Activated T-cell treated with anti-CD3 and anti-CD28 coated beads, Interleukin-2, amount 50 U/mL, for 72 hours (primary cell): Measurements from ENCODE around the gene FBXO9. TPM values are rescaled to one million over a fixed set of nuclear protein-coding genes. Genes with fewer than 3 reads are reported as not detected.

Experiments
- ATAC-seq, 2 donors: fragments of 150-1000 bp; cut with Tn5 transposase; replicated peaks in 1 of 2; 2 replicates each; pipeline ENCODE4 v1.10.0; 2021; ENCODE audit warnings: moderate library complexity in 2 of 2, mild to moderate bottlenecking in 1 of 2
- DNase-seq, 2 donors: peaks; one replicate each; pipeline ENCODE4 v3.0.0; 2021 to 2022; ENCODE audit warnings: mixed read lengths in 1 of 2
- H3K27ac Mint-ChIP-seq: one replicate; pipeline ENCODE4 v1.8.0; 2022; ENCODE audit warnings: mild to moderate bottlenecking, moderate library complexity, mixed read lengths
- H3K27me3 Mint-ChIP-seq: one replicate; pipeline ENCODE4 v1.8.0; 2022; ENCODE audit warnings: low read depth, mixed read lengths
- H3K36me3 Mint-ChIP-seq, 2 donors: one replicate each; pipeline ENCODE4 v1.8.0; 2022; ENCODE audit warnings: mixed read lengths in 2 of 2, mild to moderate bottlenecking in 1 of 2; ENCODE audit not compliant: insufficient read depth in 2 of 2
- H3K4me1 Mint-ChIP-seq: one replicate; pipeline ENCODE4 v1.8.0; 2022; ENCODE audit warnings: low read depth, mixed read lengths
- H3K4me3 Mint-ChIP-seq, 2 donors: one replicate each; pipeline ENCODE4 v1.8.0; 2022; ENCODE audit warnings: mild to moderate bottlenecking in 2 of 2, mixed read lengths in 2 of 2, moderate library complexity in 2 of 2
- H3K9me3 Mint-ChIP-seq, 2 donors: one replicate each; pipeline ENCODE4 v1.8.0; 2022; ENCODE audit warnings: mixed read lengths in 2 of 2
- total RNA-seq, 2 donors: library from RNA; stranded (reverse); gene quantifications; one replicate each; pipeline ENCODE4 v1.2.3, GENCODE V29; 2022

The FBXO9 gene
- total RNA-seq, 2 donors from 2014 or later: 77.2 to 103 TPM

DNA sequence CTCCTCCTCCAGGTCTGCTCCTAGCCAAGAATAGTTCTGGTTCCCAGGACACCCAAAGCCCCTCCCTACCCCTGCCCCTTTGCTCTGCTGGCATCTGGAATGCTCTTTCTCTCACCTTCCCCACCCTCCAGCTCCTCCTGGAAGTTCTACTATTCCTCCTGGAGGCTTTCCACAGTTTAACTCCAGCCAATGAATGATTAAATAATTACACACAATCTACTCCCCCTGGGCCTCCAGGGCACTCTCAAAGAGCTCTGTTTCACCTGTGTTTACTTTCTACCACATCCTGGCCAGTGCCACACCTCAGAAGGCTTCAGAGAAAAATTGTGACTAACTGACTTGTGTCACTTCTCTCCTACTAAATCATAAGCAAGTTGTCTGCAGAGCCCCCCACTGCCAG, 47.2 kb downstream of the FBXO9 start:
- ATAC-seq: peak; percentile 59 to 70

DNA sequence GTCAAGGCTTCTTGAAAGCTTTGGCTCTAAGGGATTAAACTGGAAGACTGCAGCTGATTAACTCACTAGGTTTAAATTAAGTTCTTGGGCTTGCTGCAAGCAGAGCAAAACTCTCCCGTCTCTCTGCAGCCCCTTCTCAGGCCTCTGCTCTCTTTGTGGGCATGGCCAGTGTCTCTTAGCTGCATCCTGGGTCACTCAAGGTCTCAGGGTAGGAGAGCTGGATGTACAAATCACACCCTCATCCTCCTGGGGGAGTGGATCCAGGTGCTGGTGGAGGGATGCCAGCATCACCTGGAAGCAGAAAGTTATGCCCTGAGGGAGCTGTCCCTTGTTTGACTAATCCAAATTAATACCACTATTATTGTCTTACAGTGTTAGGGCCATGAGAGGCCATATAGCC, 47.7 kb downstream of the FBXO9 start:
- Mint-ChIP-seq H3K27me3 (peaks cover 7% of the 10 kb centered on the region), H3K27ac (no peak overlapping the region), H3K4me1 (peaks cover 8% of the 10 kb centered on the region), H3K4me3 (no peak overlapping the region), H3K36me3 (no peaks in the 10 kb centered on the region), H3K9me3 (no peaks in the 10 kb centered on the region)
- no peak for ATAC-seq
- DNase-seq: no peak

More for the DNA sequence above, 47.2 kb downstream of the FBXO9 start:
- peaks cover 8% of the 10 kb centered on the region for H3K4me1 Mint-ChIP-seq
- H3K27ac Mint-ChIP-seq: no peak overlapping the region
- H3K27me3 Mint-ChIP-seq: peaks cover 7% of the 10 kb centered on the region
- no peak for DNase-seq
- no peaks in the 10 kb centered on the region for H3K36me3 Mint-ChIP-seq
- H3K9me3 Mint-ChIP-seq: no peaks in the 10 kb centered on the region
- H3K4me3 Mint-ChIP-seq: no peak overlapping the region

DNA sequence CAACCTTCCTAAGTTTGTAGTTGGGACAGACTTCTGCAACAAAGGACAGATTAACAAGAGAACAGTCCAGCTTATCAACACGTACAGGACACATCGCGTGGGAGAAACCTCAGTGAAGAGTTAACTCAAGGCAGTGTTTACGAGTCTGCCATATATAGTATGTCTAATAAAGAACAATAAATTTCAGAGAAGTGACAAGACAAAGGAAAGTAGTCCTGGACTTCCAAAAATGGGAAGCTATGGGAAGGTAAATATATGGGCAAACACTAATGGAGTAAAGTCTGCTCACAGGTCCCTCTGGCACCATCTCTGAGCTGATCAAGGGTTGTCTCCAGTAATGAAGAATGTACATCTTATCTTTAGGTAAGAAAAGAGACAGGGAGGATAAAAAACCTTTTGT, 48.5 kb downstream of the FBXO9 start:
- H3K4me3 Mint-ChIP-seq: no peak overlapping the region
- no peaks in the 10 kb centered on the region for H3K9me3 Mint-ChIP-seq

DNA sequence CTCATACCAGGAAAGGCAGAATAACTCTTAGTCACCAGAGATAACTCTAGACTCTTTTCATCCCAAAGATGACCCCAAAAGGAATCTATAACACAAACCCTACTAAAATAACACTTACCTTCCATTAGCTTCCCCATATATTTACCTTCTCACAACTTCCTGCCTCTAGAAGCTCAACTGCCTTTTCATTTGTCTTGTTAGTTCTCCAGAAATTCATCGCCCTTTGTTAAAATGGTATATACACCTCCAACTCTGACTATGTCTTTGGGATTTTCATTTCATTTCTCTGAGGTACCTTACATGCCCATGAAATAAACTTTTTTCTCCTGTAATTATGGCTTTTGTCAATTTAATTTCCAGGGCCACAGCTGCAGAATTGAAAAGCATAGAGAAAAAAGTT, 49.9 kb downstream of the FBXO9 start:
- Mint-ChIP-seq H3K4me3 (no peak overlapping the region), H3K9me3 (no peaks in the 10 kb centered on the region), H3K36me3 (no peaks in the 10 kb centered on the region), H3K27me3 (peaks cover 14% of the 10 kb centered on the region), H3K27ac (no peak overlapping the region), H3K4me1 (peaks cover 8% of the 10 kb centered on the region)
- DNase-seq (no peak), ATAC-seq (no peak)

More for the DNA sequence above, 48.5 kb downstream of the FBXO9 start:
- Mint-ChIP-seq H3K4me1 (peaks cover 8% of the 10 kb centered on the region), H3K27ac (no peak overlapping the region), H3K27me3 (peaks cover 7% of the 10 kb centered on the region), H3K36me3 (no peaks in the 10 kb centered on the region)
- ATAC-seq (no peak), DNase-seq (no peak)

DNA sequence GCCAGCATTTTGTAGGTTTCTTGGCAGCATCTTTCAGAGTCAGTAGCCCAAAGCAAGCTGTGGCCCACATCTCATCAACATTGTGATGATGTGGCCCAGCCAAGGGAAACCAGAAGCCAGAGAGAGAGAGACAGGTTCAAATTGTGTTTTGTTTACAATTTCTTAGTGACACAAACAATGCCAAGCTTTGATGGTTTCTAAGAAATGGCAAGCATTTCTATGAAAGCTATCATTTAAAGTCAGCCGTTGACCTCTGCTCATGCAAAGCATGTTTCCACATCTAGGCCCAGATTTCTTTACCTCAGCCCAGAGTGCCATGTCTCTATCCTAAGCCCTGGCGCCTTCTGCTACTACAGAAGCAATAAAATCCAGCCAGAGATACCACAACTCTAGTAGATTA, 50.5 kb downstream of the FBXO9 start:
- no peak for ATAC-seq
- DNase-seq: no peak
- no peaks in the 10 kb centered on the region for H3K36me3 Mint-ChIP-seq

DNA sequence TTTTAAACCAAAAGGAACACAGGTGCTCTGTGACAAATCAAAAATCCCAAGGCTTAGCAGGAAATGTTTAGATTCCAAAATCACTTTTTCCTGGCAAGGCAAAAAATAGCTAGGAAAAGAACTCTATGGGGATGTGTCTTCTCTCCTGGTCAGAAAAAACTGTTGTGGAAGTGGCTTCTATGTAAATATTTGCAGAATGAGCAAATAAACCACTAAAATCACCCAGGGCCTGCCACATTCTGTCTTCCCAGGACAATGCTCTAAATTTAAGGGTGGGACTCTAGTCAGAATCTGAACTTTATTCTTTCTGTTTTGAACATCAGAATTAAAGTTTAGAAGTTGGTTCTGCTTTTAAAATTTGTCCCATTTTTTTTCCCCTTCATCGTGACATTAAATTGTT, 54.1 kb downstream of the FBXO9 start:
- no peak for DNase-seq
- H3K36me3 Mint-ChIP-seq: no peaks in the 10 kb centered on the region
- no peak overlapping the region for H3K4me3 Mint-ChIP-seq
- no peak overlapping the region for H3K27ac Mint-ChIP-seq
- no peaks in the 10 kb centered on the region for H3K9me3 Mint-ChIP-seq
- no peak for ATAC-seq
- no peaks in the 10 kb centered on the region for H3K4me1 Mint-ChIP-seq
- H3K27me3 Mint-ChIP-seq: peaks cover 15% of the 10 kb centered on the region

More for the DNA sequence above, 50.5 kb downstream of the FBXO9 start:
- H3K27me3 Mint-ChIP-seq: peaks cover 15% of the 10 kb centered on the region
- no peak overlapping the region for H3K27ac Mint-ChIP-seq
- H3K4me1 Mint-ChIP-seq: peaks cover 8% of the 10 kb centered on the region
- no peak overlapping the region for H3K4me3 Mint-ChIP-seq
- H3K9me3 Mint-ChIP-seq: no peaks in the 10 kb centered on the region

DNA sequence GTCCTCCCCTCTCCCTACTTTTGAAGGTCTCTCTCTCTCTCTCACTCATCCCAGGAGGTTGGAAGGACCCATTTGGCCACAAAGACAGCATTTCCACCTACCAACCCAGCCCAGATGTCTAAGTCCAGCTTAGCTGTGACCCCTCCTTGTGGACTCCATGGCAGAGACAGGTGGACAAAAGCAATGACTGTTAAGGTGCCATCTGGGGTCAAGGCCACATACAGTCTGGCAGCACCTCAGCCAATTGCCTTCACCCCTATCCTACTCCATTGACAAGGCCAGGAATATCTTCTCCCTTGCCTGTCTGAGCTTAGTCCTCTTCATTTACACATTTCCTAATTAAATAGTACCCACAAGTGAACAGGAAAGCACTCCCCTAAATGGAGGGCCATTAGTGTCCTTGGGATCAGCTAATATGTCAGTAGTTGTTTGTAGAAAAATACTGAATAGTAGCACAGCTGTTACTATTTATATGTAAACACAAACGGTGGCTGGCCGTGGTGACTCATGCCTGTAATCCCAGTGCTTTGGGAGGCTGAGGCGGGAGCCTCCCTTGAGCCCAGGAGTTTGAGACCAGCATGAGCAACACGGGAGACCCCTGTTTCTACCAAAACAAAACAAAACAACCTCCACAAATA, 54.7 kb downstream of the FBXO9 start:
- no peak for ATAC-seq
- Mint-ChIP-seq H3K36me3 (no peaks in the 10 kb centered on the region), H3K4me1 (no peaks in the 10 kb centered on the region), H3K9me3 (no peaks in the 10 kb centered on the region), H3K4me3 (no peak overlapping the region), H3K27ac (no peak overlapping the region), H3K27me3 (peaks cover 15% of the 10 kb centered on the region)
- DNase-seq: no peak

DNA sequence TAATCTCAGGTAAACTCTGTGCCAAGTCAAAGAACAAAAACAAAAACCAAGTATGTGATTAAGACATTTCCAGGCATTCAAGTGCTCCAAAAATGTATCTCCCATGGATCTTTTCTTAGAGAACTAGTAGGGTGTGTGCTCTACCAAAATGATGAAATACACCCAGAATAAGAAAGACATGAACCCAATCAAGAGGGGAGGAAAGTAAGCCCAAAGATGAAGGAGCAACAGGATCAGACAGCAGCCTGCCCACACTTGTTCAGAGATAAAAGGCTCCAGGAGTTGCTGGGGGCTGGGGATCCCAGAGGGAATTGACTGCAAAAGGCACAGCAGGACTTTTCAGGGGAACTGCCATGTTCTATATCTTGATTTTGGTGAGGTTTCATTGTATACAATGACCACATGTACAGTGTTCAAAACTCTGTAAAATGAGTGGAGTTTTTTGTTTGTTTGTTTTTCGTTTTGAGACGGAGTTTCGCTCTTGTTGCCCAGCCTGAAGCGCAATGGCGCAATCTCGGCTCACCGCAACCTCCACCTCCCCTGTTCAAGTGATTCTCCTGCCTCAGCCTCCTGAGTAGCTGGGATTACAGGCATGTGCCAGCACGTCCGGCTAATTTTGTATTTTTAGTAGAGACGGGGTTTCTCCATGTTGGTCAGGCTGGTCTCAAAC, 59.1 kb downstream of the FBXO9 start:
- ATAC-seq (no peak), DNase-seq (no peak)
- Mint-ChIP-seq H3K4me3 (no peak overlapping the region), H3K9me3 (no peaks in the 10 kb centered on the region), H3K27me3 (peaks cover 23% of the 10 kb centered on the region), H3K36me3 (no peaks in the 10 kb centered on the region), H3K4me1 (no peaks in the 10 kb centered on the region), H3K27ac (no peak overlapping the region)

DNA sequence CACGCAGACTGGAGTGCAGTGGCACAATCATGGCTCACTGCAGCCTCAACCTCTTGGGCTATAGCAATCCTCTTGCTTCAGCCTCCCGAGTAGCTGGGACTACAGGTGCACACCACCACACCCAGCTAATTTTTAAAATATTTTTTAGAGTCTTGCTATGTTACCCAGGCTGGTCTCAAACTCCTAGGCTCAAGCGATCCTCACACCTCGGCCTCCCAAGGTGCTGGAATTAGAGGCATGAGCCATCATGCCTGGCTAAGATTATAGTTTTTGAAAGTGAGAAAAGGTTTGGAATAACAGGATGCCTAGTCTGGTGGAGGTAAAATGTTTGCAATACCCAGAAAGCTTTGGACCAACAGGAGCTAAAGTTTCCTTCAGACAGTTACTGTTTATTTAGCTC, 60.1 kb downstream of the FBXO9 start:
- H3K27ac Mint-ChIP-seq: no peak overlapping the region
- no peak overlapping the region for H3K4me3 Mint-ChIP-seq
- no peaks in the 10 kb centered on the region for H3K36me3 Mint-ChIP-seq
- no peak for DNase-seq
- no peak for ATAC-seq
- no peaks in the 10 kb centered on the region for H3K9me3 Mint-ChIP-seq
- peaks cover 14% of the 10 kb centered on the region for H3K27me3 Mint-ChIP-seq
- no peaks in the 10 kb centered on the region for H3K4me1 Mint-ChIP-seq

DNA sequence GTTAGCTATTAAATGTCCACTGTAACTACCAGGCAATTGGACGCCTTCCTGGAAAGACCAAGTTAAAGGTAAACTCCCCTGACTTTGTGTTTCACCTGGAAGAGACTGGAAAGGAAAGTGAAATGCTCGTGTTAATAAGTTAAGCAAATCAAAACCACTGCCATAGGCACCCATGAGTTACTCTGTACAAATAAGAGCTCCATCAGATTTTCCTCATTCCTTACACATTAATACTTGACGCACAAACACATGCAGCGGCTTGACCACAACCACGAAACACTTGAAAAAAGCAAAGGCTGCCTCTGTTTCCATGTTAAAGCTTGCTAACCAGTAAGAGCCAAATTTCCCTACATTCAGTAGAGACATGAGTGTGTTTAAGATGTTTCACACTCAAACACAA, 63.6 kb downstream of the FBXO9 start:
- no peaks in the 10 kb centered on the region for H3K36me3 Mint-ChIP-seq
- no peak overlapping the region for H3K27ac Mint-ChIP-seq
- H3K4me3 Mint-ChIP-seq: no peak overlapping the region

DNA sequence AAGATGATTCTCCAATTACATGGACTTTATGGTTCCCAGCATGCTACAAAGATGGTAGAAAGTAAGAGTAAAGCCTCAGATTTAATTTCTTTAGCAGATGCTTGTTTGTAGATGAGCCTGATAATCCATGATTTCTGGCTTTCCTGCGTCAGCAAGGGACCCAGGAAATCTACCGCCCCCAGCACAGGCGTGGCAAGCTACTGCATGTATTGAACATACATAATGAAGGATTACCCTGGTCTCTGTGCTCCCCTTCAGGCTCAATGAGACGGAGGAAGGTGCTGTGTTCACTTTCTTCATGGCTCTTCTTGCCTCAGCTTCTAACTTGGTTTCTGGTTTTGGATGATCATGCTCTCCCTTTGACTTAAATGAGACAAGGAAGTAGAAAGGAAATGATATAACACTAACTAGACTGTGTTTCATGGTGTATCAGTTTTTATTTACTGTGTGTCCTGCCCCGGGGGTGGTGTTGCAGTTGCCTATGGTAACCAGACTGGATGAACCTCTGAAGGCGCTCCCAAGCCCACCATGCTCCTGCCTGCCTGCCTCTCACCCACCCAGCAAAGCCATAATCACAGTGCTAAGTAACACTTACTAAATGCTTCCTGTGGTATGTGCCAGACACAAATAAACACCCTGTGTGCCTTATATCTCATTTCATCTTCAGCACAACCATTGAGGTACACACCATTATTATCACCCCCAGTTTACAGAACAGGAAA, 65.5 kb downstream of the FBXO9 start:
- no peak overlapping the region for H3K27ac Mint-ChIP-seq
- H3K9me3 Mint-ChIP-seq: no peaks in the 10 kb centered on the region
- DNase-seq (no peak), ATAC-seq (no peak)
- H3K36me3 Mint-ChIP-seq: no peaks in the 10 kb centered on the region
- peaks cover 21% of the 10 kb centered on the region for H3K27me3 Mint-ChIP-seq
- peaks cover 6% of the 10 kb centered on the region for H3K4me1 Mint-ChIP-seq
- no peak overlapping the region for H3K4me3 Mint-ChIP-seq

More for the DNA sequence above, 63.6 kb downstream of the FBXO9 start:
- Mint-ChIP-seq H3K9me3 (no peaks in the 10 kb centered on the region), H3K4me1 (no peaks in the 10 kb centered on the region), H3K27me3 (peaks cover 21% of the 10 kb centered on the region)
- DNase-seq (no peak), ATAC-seq (no peak)

DNA sequence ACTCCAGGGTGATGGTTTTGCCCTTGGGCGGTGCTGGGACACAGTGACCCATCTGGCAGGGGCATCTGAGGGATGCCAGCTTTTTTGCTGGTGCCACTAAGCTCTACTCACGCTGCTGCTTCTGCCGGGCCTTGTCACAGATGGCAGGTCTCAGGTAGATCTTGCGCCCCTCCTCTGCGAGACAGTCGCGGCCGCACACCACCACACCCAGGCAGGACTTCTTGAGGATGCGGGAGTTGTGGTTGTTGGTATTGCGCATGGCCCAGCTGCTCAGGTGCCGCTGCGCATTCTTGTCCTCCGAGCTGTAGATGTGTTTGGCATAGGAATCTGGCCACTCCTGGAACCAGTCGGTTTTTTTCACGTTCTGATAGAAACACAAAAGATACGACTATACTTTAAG, 68.8 kb downstream of the FBXO9 start:
- Mint-ChIP-seq H3K4me1 (peaks cover 6% of the 10 kb centered on the region), H3K36me3 (no peaks in the 10 kb centered on the region), H3K9me3 (no peaks in the 10 kb centered on the region), H3K4me3 (no peak overlapping the region), H3K27me3 (peaks cover 6% of the 10 kb centered on the region), H3K27ac (no peak overlapping the region)
- ATAC-seq (no peak), DNase-seq (no peak)

DNA sequence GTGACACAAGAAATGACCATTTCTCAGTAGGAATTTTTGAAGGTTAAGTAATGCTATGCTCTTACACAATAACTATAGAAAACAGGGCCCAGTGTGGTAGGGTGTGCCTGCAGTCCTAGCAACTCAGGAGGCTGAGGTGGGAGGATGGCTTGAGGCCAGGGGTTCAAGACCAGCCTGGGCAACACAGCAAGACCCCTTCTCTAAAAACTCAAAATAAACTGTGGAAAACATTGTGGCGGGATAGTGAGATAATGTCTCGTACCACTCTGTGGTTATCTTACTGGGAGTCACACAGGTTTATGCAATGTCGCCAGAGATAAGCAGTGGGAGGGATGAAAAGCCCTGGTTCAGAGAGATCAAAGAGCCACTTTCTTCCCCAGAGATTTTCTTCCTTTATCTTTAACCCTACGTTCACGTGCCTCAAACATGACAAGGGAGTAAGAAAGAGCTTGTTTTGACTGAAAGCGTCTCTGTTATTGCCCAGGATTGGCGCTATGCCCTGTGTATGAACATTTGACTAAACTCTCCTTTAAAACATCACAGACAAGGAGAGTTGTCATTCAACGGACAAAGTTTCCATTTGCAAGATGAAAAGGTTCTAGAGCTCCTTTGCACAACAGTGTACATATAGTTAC, 69.5 kb downstream of the FBXO9 start:
- ATAC-seq: no peak

More for the DNA sequence above, 69.5 kb downstream of the FBXO9 start:
- H3K4me3 Mint-ChIP-seq: no peak overlapping the region
- H3K4me1 Mint-ChIP-seq: peaks cover 6% of the 10 kb centered on the region
- no peak for DNase-seq
- no peaks in the 10 kb centered on the region for H3K36me3 Mint-ChIP-seq
- H3K27ac Mint-ChIP-seq: no peak overlapping the region
- H3K9me3 Mint-ChIP-seq: no peaks in the 10 kb centered on the region
- H3K27me3 Mint-ChIP-seq: peaks cover 6% of the 10 kb centered on the region
